GM12873 (cell line): Measurements from ENCODE around the gene ZNF416.

ENCODE experiments used
- TF ChIP-seq, protein P1 (sequence below): IDR thresholded peaks from 2 replicates; pipeline ENCODE4 v1.5.1; 2012; ENCODE audit warnings: low read depth, mild to moderate bottlenecking, moderate library complexity, low read length, control low read depth; ENCODE audit not compliant: insufficient read depth; ENCODE audit errors: missing control alignments

Gene ZNF416

GRCh38 chr19:57599761-57600383, 21.2 kb upstream of the ZNF416 start, which contains the start of gene ZNF530:
Gene ZNF530, plus strand, starts transcription at chr19:57599885. Its CDS starts 4,461 bp downstream, at chr19:57604346.
- TF ChIP-seq, protein P1, sequence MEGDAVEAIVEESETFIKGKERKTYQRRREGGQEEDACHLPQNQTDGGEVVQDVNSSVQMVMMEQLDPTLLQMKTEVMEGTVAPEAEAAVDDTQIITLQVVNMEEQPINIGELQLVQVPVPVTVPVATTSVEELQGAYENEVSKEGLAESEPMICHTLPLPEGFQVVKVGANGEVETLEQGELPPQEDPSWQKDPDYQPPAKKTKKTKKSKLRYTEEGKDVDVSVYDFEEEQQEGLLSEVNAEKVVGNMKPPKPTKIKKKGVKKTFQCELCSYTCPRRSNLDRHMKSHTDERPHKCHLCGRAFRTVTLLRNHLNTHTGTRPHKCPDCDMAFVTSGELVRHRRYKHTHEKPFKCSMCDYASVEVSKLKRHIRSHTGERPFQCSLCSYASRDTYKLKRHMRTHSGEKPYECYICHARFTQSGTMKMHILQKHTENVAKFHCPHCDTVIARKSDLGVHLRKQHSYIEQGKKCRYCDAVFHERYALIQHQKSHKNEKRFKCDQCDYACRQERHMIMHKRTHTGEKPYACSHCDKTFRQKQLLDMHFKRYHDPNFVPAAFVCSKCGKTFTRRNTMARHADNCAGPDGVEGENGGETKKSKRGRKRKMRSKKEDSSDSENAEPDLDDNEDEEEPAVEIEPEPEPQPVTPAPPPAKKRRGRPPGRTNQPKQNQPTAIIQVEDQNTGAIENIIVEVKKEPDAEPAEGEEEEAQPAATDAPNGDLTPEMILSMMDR: no peak

DNA sequence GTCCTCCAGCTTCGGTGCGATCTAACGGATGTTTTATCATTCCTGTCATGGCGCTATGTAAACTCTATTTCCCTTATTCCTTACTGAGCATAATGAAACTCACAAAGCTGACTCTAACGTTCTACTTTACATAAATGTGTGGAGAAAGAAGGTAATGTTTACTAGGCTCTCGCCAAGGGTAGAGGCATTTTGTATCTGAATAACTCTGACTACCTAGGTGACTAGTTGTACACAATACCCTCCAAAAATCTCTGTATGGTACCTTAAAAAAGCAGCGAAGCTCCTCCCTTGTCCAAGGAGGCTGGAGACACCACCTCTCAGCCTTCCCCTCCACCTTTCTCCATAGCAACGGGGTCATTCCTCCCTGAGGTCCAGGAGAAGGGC, 20.7 kb upstream of the ZNF416 start:
- TF ChIP-seq, protein P1: no peak

DNA sequence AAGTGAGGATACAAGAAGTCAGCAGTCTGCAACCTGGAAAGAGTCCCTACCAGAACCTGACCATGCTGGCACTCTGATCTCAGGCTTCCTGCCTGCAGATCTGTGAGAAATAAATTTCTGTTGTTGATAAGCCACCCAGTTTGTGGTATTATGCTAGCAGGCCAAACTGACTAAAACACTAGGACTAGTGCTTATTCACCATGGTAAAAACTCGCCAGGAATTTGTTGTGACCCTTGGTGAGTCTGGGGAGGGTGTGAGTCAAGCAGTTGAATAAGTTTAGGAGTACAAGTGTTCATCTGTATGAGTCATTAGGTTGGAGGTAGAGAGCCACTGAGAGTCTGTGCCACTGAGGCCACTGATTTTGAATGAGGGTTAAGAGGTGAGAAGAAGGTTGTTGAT, 8.8 kb upstream of the ZNF416 start:
- TF ChIP-seq, protein P1: no peak

- TF ChIP-seq, protein P1: no peak
These were observed 5.1 kb upstream of the ZNF416 start, which contains the start of gene ZIK1 for GRCh38 chr19:57583521-57584416. Gene ZIK1, plus strand, starts transcription at chr19:57584145. Its CDS starts 212 bp downstream, at chr19:57584357.

DNA sequence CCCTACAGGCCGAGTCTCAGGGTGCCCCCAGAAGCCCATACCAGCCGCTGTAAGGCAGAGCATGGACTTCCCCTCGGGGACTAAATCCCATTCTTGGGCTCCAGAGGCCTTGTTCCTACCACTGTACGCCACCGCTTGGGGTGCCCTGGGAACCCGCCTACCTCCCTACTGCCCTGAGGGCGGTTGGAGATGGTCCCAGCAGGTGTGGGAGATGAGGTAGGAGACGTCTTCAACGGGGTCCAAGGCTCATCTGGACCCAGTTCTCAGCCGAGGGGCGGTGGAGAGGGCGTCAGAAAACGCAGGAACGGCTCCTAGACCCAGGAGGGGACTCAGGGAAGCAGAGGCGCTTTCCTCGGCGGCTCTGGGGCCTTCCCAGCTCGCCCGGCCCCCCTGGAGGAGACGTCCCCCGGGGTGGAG, 4.4 kb upstream of the ZNF416 start:
- TF ChIP-seq, protein P1: no peak

DNA sequence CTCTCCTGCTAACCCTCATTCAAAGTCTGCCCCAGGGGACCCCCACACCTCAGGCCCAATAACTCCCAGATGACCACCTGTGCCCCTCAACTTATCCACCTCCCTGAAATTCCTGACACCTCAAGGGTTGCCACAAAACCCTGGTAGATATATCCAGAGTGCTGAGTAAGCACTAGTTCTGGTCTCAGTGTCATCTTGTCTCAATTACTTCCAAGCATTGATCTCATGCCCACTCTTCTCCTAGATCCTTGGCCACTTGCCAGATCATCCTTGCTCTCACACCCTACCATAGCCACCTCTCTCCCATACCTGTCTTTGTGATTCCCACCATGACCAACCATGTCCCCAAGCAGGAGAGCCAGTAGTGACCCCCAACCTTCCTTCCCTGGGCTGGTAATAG, 2.0 kb downstream of the ZNF416 start:
- TF ChIP-seq, protein P1: no peak

GRCh38 chr19:57572415-57572947, 6.2 kb downstream of the ZNF416 start:
- TF ChIP-seq, protein P1: no peak
